ENCODE measurements around the gene SLC1A1.

- no peak for TF ChIP-seq CTCF (IDR thresholded peaks at IDR 0.05; ENCODE audit: low read depth, low read length, missing input control)
- no peak for TF ChIP-seq GABPA (IDR thresholded peaks at IDR 0.05 in 1 of 2, conservative IDR thresholded peaks at IDR 0.05 in 1 of 2)
- no peak for TF ChIP-seq ZBTB33 (IDR thresholded peaks at IDR 0.05)
- TF ChIP-seq RAD21 (IDR thresholded peaks at IDR 0.05) = no peak
- TF ChIP-seq MAX (IDR thresholded peaks at IDR 0.05) = no peak
Measured at GRCh38 chr9:4514252-4515128, 24.2 kb downstream of the SLC1A1 start.
